Lower leg skin (tissue), 4 donors: ENCODE results near the gene TEAD3. TPM values are rescaled to one million over a fixed set of nuclear protein-coding genes. Genes with fewer than 3 reads are reported as not detected.
A peak's percentile ranks its signal among the peaks of the same experiment; 100 is the strongest.

Experiments
- DNase-seq, 2 donors: peaks; one replicate each; pipeline ENCODE4 v3.0.0-alpha.2; 2019; ENCODE audit warnings: low spot score in 2 of 2
- H3K4me3 ChIP-seq: fragments of 200-600 bp; sonication (generic); 2 replicates; pipeline ENCODE4 v1.5.1; 2017; ENCODE audit warnings: mild to moderate bottlenecking, low read depth; ENCODE audit not compliant: poor library complexity, severe bottlenecking
- CTCF ChIP-seq, 3 donors: fragments of 450-650 bp; IDR thresholded peaks; one replicate each; pipeline ENCODE4 v1.5.1; 2016; ENCODE audit warnings: antibody characterized with exemption in 3 of 3, mild to moderate bottlenecking in 3 of 3, moderate library complexity in 2 of 3
- POLR2A ChIP-seq, 2 donors: fragments of 450-650 bp; IDR thresholded peaks; one replicate each; pipeline ENCODE4 v1.6.1; 2016 to 2017; ENCODE audit warnings: antibody characterized with exemption in 2 of 2, mild to moderate bottlenecking in 1 of 2, moderate library complexity in 1 of 2
- WGBS, 2 donors: methylation state at CpG; one replicate each; pipeline ENCODE4 v1.1.5; 2018; 5-methylcytosine and 5-hydroxymethylcytosine counted together
- intact Hi-C: fragments of 100-400 bp; cut with DNase I; formaldehyde crosslinking; loops from one replicate; pipeline ENCODE4 v1.15.0; 2023; ENCODE audit warnings: low total_unique reads
- total RNA-seq, 4 donors: library from RNA; depleted of rRNA; stranded (reverse); fragments of >200 nt; gene quantifications; one replicate each; pipeline ENCODE4 v1.1.0, GENCODE V29; 2016

Gene TEAD3
- total RNA-seq, 4 donors from 2014 or later, result 51.3 to 73.2 (median 56.8) TPM

GRCh38 chr6:35534407-35535170, 37.7 kb upstream of the TEAD3 start:
- intact Hi-C loops, result loop anchor here (5.0 kb wide), 1 partner anchor 1932 kb away; no protein-coding TSS in a partner anchor
- no peak for TF ChIP-seq CTCF (IDR thresholded peaks at IDR 0.05)
- TF ChIP-seq POLR2A (IDR thresholded peaks at IDR 0.05), result no peak
- whole genome bisulfite sequencing, 2 donors, result 43 to 51% methylated on average over 11 of the region's 11 CpGs
- no peak for DNase-seq
- no peak overlapping the region for H3K4me3 ChIP-seq

- intact Hi-C loops, result loop anchor here (5.0 kb wide), 1 partner anchor 1932 kb away; no protein-coding TSS in a partner anchor
- TF ChIP-seq POLR2A (IDR thresholded peaks at IDR 0.05) (no peak), CTCF (IDR thresholded peaks at IDR 0.05) (no peak)
- DNase-seq, result no peak
- H3K4me3 ChIP-seq, result no peak overlapping the region
- WGBS, 2 donors, result 74 to 76% methylated on average over 6 of the region's 6 CpGs
These were observed 37.1 kb upstream of the TEAD3 start for GRCh38 chr6:35533981-35534380.

GRCh38 chr6:35532126-35532525, 35.2 kb upstream of the TEAD3 start:
- no peak for TF ChIP-seq CTCF (IDR thresholded peaks at IDR 0.05)
- TF ChIP-seq POLR2A (IDR thresholded peaks at IDR 0.05), result no peak
- no peak for DNase-seq
- WGBS, 2 donors, result 59 to 67% methylated on average over 4 of the region's 4 CpGs
- H3K4me3 ChIP-seq, result no peak overlapping the region
- intact Hi-C loops, result loop anchor here (5.0 kb wide), 1 partner anchor 1930 kb away; no protein-coding TSS in a partner anchor

- intact Hi-C loops, result loop anchor here (5.0 kb wide), 1 partner anchor 213 kb away; the partner anchor contains the start of gene ARMC12
- no peak for DNase-seq
- WGBS, 2 donors, result 90 to 91% methylated on average over 3 of the region's 3 CpGs
- H3K4me3 ChIP-seq, result no peak overlapping the region
- no peak for TF ChIP-seq CTCF (IDR thresholded peaks at IDR 0.05)
- no peak for TF ChIP-seq POLR2A (IDR thresholded peaks at IDR 0.05)
These were observed 27.6 kb upstream of the TEAD3 start for GRCh38 chr6:35524380-35525020.

- WGBS, 2 donors, result 32 to 34% methylated on average over 30 to 32 of the region's 32 CpGs
- peak; percentile 68 to 95 for DNase-seq
- TF ChIP-seq POLR2A (IDR thresholded peaks at IDR 0.05), result no peak
- TF ChIP-seq CTCF (IDR thresholded peaks at IDR 0.05), result peak in 1 of 3 donors; percentile 74
- H3K4me3 ChIP-seq, result no peak overlapping the region
- intact Hi-C loops, result loop anchor here (1.0 to 5.0 kb wide), 2 partner anchors 111 to 214 kb away; partner anchors contain the start of gene ARMC12
These were observed 26.1 kb upstream of the TEAD3 start for GRCh38 chr6:35522660-35523658.
